ENCODE data around the gene PRRT2. TPM values are rescaled to one million over a fixed set of nuclear protein-coding genes. Genes with fewer than 3 reads are reported as not detected.
A peak's percentile ranks its signal among the peaks of the same experiment; 100 is the strongest.
"Not testable (repeated sequence)": the region's sequence is repeated elsewhere in the genome, so short reads cannot be mapped to it uniquely, and the experiment has no call there.

The PRRT2 gene
- total RNA-seq, 1 donor from 2014 or later, result 0.68 TPM

GRCh38 chr16:29790949-29791844 lies 20.8 kb upstream of the PRRT2 start:
- DNase-seq, result peak; percentile 15

GRCh38 chr16:29791845-29792807 lies 19.9 kb upstream of the PRRT2 start:
- no peak for DNase-seq

- not testable (repeated sequence) for DNase-seq
These were observed 18.8 kb upstream of the PRRT2 start for GRCh38 chr16:29793153-29793552.

- DNase-seq, result no peak
These were observed 17.7 kb upstream of the PRRT2 start for GRCh38 chr16:29794231-29794710.

GRCh38 chr16:29802416-29802935 lies 9.5 kb upstream of the PRRT2 start:
- no peak for DNase-seq

GRCh38 chr16:29804020-29804419 lies 8.0 kb upstream of the PRRT2 start:
- DNase-seq, result no peak

GRCh38 chr16:29804455-29805231 lies 7.3 kb upstream of the PRRT2 start:
- DNase-seq, result peak; percentile 44

- DNase-seq, result peak; percentile 98
These were observed 6.5 kb upstream of the PRRT2 start for GRCh38 chr16:29805232-29806098.

GRCh38 chr16:29806099-29806579 lies 5.9 kb upstream of the PRRT2 start, which contains the start of gene MAZ:
MAZ (plus strand) TSS chr16:29806529; CDS start chr16:29806702, 173 bp downstream.
- DNase-seq, result no peak

GRCh38 chr16:29806641-29807425 lies 5.2 kb upstream of the PRRT2 start:
- DNase-seq, result peak; percentile 45

- DNase-seq, result peak; percentile 94
These were observed 4.4 kb upstream of the PRRT2 start for GRCh38 chr16:29807426-29808218.

GRCh38 chr16:29808219-29808900 lies 3.6 kb upstream of the PRRT2 start:
- DNase-seq, result no peak

- DNase-seq, result no peak
These were observed 2.8 kb upstream of the PRRT2 start for GRCh38 chr16:29809031-29809747.

- peak; percentile 32 for DNase-seq
These were observed 1.9 kb upstream of the PRRT2 start for GRCh38 chr16:29809850-29810698.

- DNase-seq, result no peak
These were observed 1.3 kb upstream of the PRRT2 start for GRCh38 chr16:29810699-29811169.

GRCh38 chr16:29811170-29811895 lies 660 bp upstream of the PRRT2 start:
- peak; percentile 96 for DNase-seq

Measured in dermis blood vessel endothelial cell (primary cell).